K562 (cell line): ENCODE results near the gene SCIN. TPM values are rescaled to one million over a fixed set of nuclear protein-coding genes. Genes with fewer than 3 reads are reported as not detected.

Experiments used
- CHD7 ChIP-seq: fragments of 200-600 bp; sonication (generic); IDR thresholded peaks from one replicate; pipeline ENCODE4 v1.6.1; 2012; ENCODE audit warnings: mild to moderate bottlenecking, low read depth, low read length, inconsistent platforms
- GABPB2 ChIP-seq: fragments of 250-450 bp; sonication (Bioruptor Pico); conservative IDR thresholded peaks from 2 replicates; pipeline ENCODE4 v1.5.1; 2021; ENCODE audit warnings: mild to moderate bottlenecking
- GATAD2B ChIP-seq: fragments of 450-650 bp; IDR thresholded peaks from 2 replicates; pipeline ENCODE4 v1.6.1; 2017; ENCODE audit warnings: mild to moderate bottlenecking, borderline replicate concordance
- LCOR ChIP-seq: sonication (generic); formaldehyde crosslinking; IDR thresholded peaks from 2 replicates; pipeline ENCODE4 v1.8.0; 2022; ENCODE audit warnings: mild to moderate bottlenecking, missing genetic modification reagents
- MLX ChIP-seq, 2 experiments: fragments of 450-650 bp in 1 of 2; sonication (generic) in 1 of 2; formaldehyde crosslinking; conservative IDR thresholded peaks; 2 replicates each; pipeline versions ENCODE4 v1.4.0 to v1.8.1; 2020 to 2022; ENCODE audit warnings: mild to moderate bottlenecking in 1 of 2, missing genetic modification reagents in 1 of 2
- NFE2 ChIP-seq: IDR thresholded peaks from 2 replicates; pipeline ENCODE4 v1.6.1; 2014; ENCODE audit warnings: antibody characterized with exemption, low read depth
- PTTG1 ChIP-seq: fragments of 450-650 bp; IDR thresholded peaks from 2 replicates; pipeline ENCODE4 v1.6.1; 2016; ENCODE audit warnings: low read depth, mild to moderate bottlenecking, missing genetic modification characterization, missing compliant biosample characterization
- THRA ChIP-seq: fragments of 450-650 bp; IDR thresholded peaks from 2 replicates; pipeline ENCODE4 v1.6.1; 2017; ENCODE audit warnings: mild to moderate bottlenecking, moderate library complexity
- ZBTB17 ChIP-seq: fragments of 450-650 bp; formaldehyde crosslinking; IDR thresholded peaks from 2 replicates; pipeline ENCODE4 v1.4.0; 2020; ENCODE audit warnings: mild to moderate bottlenecking
- ZFP36 ChIP-seq: fragments of 150-350 bp; IDR thresholded peaks from 2 replicates; pipeline ENCODE4 v1.6.1; 2018; ENCODE audit warnings: low read length, low read depth; ENCODE audit not compliant: partially characterized antibody
- ZNF398 ChIP-seq: fragments of 250-450 bp; sonication (Bioruptor Pico); IDR thresholded peaks from 2 replicates; pipeline ENCODE4 v1.8.0; 2021; ENCODE audit warnings: moderate library complexity, mild to moderate bottlenecking, inconsistent platforms
- polyA plus RNA-seq, 8 experiments: library from polyadenylated mRNA; depleted of rRNA in 4 of 8; stranded (reverse) in 5 of 8; unstranded in 3 of 8; fragments of >200 nt; fragmentation: Nextera tagmentation in 2 of 8; fragmentation: Illumina TruSeq in 1 of 8; extraction: Ambion mirVana in 2 of 8; extraction: Trizol in 1 of 8; gene quantifications; 2 replicates each; pipeline versions ENCODE4 v1.2.1 to v1.2.3, GENCODE V29; 2011 to 2014; ENCODE audit warnings: inconsistent platforms in 1 of 8, missing spikeins in 1 of 8
- total RNA-seq, 7 experiments: library from RNA; depleted of rRNA in 6 of 7; stranded (reverse); fragments of >200 nt in 6 of 7; fragmentation: Illumina TruSeq in 2 of 7; extraction: Trizol in 2 of 7; gene quantifications; 2 replicates each; pipeline versions ENCODE4 v1.2.1 to v1.2.3, GENCODE V29; 2011 to 2021; ENCODE audit warnings: low replicate concordance in 1 of 7

Gene SCIN
- total and polyA plus RNA-seq, 9 of the 15 experiments (the other 6 are each of a cell fraction or from before 2014, with no cell fraction given): 0.67 to 18.2 (median 10.6) TPM

GRCh38 chr7:12647364-12648219 lies 77.1 kb downstream of the SCIN start (continued):
- no peak for TF ChIP-seq ZNF398
- TF ChIP-seq GABPB2 (CRISPR knock-in tag): no peak
- TF ChIP-seq ZBTB17: no peak
- no peak for TF ChIP-seq MLX (CRISPR knock-in tag; conservative IDR thresholded peaks at IDR 0.05)
- TF ChIP-seq NFE2: peak; percentile 96
- TF ChIP-seq GATAD2B: peak; percentile 52; the same call in 1 of the 2 replicates
- TF ChIP-seq ZFP36: peak; percentile 96
- no peak for TF ChIP-seq LCOR (CRISPR knock-in tag)
- TF ChIP-seq PTTG1: no peak
- TF ChIP-seq CHD7: no peak
- no peak for TF ChIP-seq THRA
